Thoracic aorta (tissue), 2 donors: ENCODE data around the gene ZP3. TPM values are rescaled to one million over a fixed set of nuclear protein-coding genes. Genes with fewer than 3 reads are reported as not detected.
"Not testable (repeated sequence)": the region's sequence is repeated elsewhere in the genome, so short reads cannot be mapped to it uniquely, and the experiment has no call there.

Source experiments
- ATAC-seq: fragments of 150-250 bp; one replicate; pipeline ENCODE4 v1.8.0; 2017; ENCODE audit warnings: low read depth; ENCODE audit not compliant: insufficient number of reproducible peaks, low FRiP score
- DNase-seq: peaks from one replicate; pipeline ENCODE4 v3.0.0-alpha.2; 2020; ENCODE audit warnings: low spot score
- H3K27ac ChIP-seq, 2 donors: fragments of 200-600 bp; sonication (generic); 1 replicate in 1 of 2; 2 replicates in 1 of 2; pipeline ENCODE4 v1.5.1; 2016; ENCODE audit warnings: mild to moderate bottlenecking in 2 of 2, moderate library complexity in 2 of 2
- H3K27me3 ChIP-seq: fragments of 200-600 bp; sonication (generic); replicated peaks from 2 replicates; pipeline ENCODE4 v1.6.0; 2016; ENCODE audit warnings: mild to moderate bottlenecking; ENCODE audit not compliant: insufficient read depth
- H3K36me3 ChIP-seq: fragments of 200-600 bp; sonication (generic); one replicate; pipeline ENCODE4 v1.5.1; 2016
- H3K4me1 ChIP-seq, 2 donors: fragments of 200-600 bp; sonication (generic); 1 replicate in 1 of 2; 2 replicates in 1 of 2; pipeline versions ENCODE4 v1.5.1 to v1.6.0; 2016; ENCODE audit warnings: low read depth in 2 of 2, mild to moderate bottlenecking in 1 of 2; ENCODE audit not compliant: control insufficient read depth in 1 of 2
- H3K4me3 ChIP-seq: fragments of 200-600 bp; sonication (generic); 2 replicates; pipeline ENCODE4 v1.5.1; 2016; ENCODE audit warnings: mild to moderate bottlenecking
- H3K9me3 ChIP-seq: fragments of 200-600 bp; sonication (generic); 2 replicates; pipeline ENCODE4 v1.5.1; 2016
- total RNA-seq, 2 donors: library from RNA; depleted of rRNA; stranded (reverse); fragments of >200 nt; gene quantifications; one replicate each; pipeline versions ENCODE4 v1.1.0 to v1.2.3, GENCODE V29; 2016

The ZP3 gene
- total RNA-seq, 2 donors from 2014 or later: 1.6 TPM

- not testable (repeated sequence) for DNase-seq, ATAC-seq
Measured at GRCh38 chr7:76471556-76472221, 46.9 kb downstream of the ZP3 start.

GRCh38 chr7:76473097-76473496, 48.3 kb downstream of the ZP3 start:
- not testable (repeated sequence) for H3K27ac ChIP-seq, DNase-seq, ATAC-seq, H3K9me3 ChIP-seq, H3K4me3 ChIP-seq, H3K27me3 ChIP-seq, H3K4me1 ChIP-seq, H3K36me3 ChIP-seq

More at GRCh38 chr7:76471556-76472221, 46.9 kb downstream of the ZP3 start:
- not testable (repeated sequence) for H3K27me3 ChIP-seq, H3K4me3 ChIP-seq, H3K9me3 ChIP-seq, H3K27ac ChIP-seq, H3K4me1 ChIP-seq, H3K36me3 ChIP-seq

GRCh38 chr7:76476280-76476679, 51.5 kb downstream of the ZP3 start:
- not testable (repeated sequence) for H3K4me1 ChIP-seq, DNase-seq, H3K4me3 ChIP-seq, H3K9me3 ChIP-seq, H3K27me3 ChIP-seq, H3K27ac ChIP-seq, ATAC-seq, H3K36me3 ChIP-seq

- not testable (repeated sequence) for H3K4me1 ChIP-seq, H3K27ac ChIP-seq, H3K9me3 ChIP-seq, H3K36me3 ChIP-seq, H3K4me3 ChIP-seq, H3K27me3 ChIP-seq, ATAC-seq, DNase-seq
Measured at GRCh38 chr7:76476742-76477474, 52.2 kb downstream of the ZP3 start.

- not testable (repeated sequence) for H3K27me3 ChIP-seq, H3K9me3 ChIP-seq, H3K4me3 ChIP-seq, H3K4me1 ChIP-seq, ATAC-seq, H3K27ac ChIP-seq, DNase-seq
- peaks cover 15% of the 10 kb centered on the region for H3K36me3 ChIP-seq
Measured at GRCh38 chr7:76479628-76480027, 54.9 kb downstream of the ZP3 start.

GRCh38 chr7:76480403-76481253, 55.9 kb downstream of the ZP3 start:
- not testable (repeated sequence) for H3K27ac ChIP-seq, H3K4me3 ChIP-seq, H3K4me1 ChIP-seq, DNase-seq, ATAC-seq, H3K27me3 ChIP-seq, H3K9me3 ChIP-seq
- H3K36me3 ChIP-seq: peaks cover 15% of the 10 kb centered on the region

GRCh38 chr7:76482660-76483059, 57.9 kb downstream of the ZP3 start:
- not testable (repeated sequence) for H3K9me3 ChIP-seq, DNase-seq, H3K4me3 ChIP-seq, H3K27me3 ChIP-seq, ATAC-seq, H3K4me1 ChIP-seq, H3K27ac ChIP-seq
- peaks cover 15% of the 10 kb centered on the region for H3K36me3 ChIP-seq

- H3K27me3 ChIP-seq, DNase-seq, H3K4me1 ChIP-seq, ATAC-seq, H3K4me3 ChIP-seq, H3K27ac ChIP-seq, H3K9me3 ChIP-seq: not testable (repeated sequence)
- H3K36me3 ChIP-seq: peaks cover 15% of the 10 kb centered on the region
Measured at GRCh38 chr7:76483081-76483480, 58.3 kb downstream of the ZP3 start.

- ATAC-seq, H3K9me3 ChIP-seq, DNase-seq: not testable (repeated sequence)
Measured at GRCh38 chr7:76484456-76484855, 59.7 kb downstream of the ZP3 start.

GRCh38 chr7:76485822-76486610, 61.3 kb downstream of the ZP3 start:
- peaks cover 13% of the 10 kb centered on the region for H3K36me3 ChIP-seq
- DNase-seq, H3K27me3 ChIP-seq, H3K9me3 ChIP-seq, ATAC-seq, H3K4me1 ChIP-seq, H3K27ac ChIP-seq, H3K4me3 ChIP-seq: not testable (repeated sequence)

More at GRCh38 chr7:76484456-76484855, 59.7 kb downstream of the ZP3 start:
- not testable (repeated sequence) for H3K27ac ChIP-seq, H3K27me3 ChIP-seq, H3K4me1 ChIP-seq, H3K4me3 ChIP-seq
- H3K36me3 ChIP-seq: peaks cover 15% of the 10 kb centered on the region

GRCh38 chr7:76486618-76487017, 61.9 kb downstream of the ZP3 start:
- H3K4me1 ChIP-seq, H3K27ac ChIP-seq, H3K9me3 ChIP-seq, H3K27me3 ChIP-seq, H3K4me3 ChIP-seq, ATAC-seq, DNase-seq: not testable (repeated sequence)
- H3K36me3 ChIP-seq: peaks cover 11% of the 10 kb centered on the region
